ENCODE results near the gene FARP1.

FARP1 gene

GRCh38 chr13:98311200-98311548, 168.3 kb downstream of the FARP1 start:
- no peaks in the 10 kb centered on the region for H3K27me3 ChIP-seq (ENCODE audit: insufficient read depth, low read depth, severe bottlenecking)
- TF ChIP-seq CTCF (IDR thresholded peaks at IDR 0.05; ENCODE audit: low read depth, low read length) = no peak
- no peak for DNase-seq
- H3K9me3 ChIP-seq (ENCODE audit: severe bottlenecking) = no peaks in the 10 kb centered on the region
- H3K4me3 ChIP-seq (ENCODE audit: low read depth, low read length) = no peak overlapping the region
- H3K36me3 ChIP-seq = peaks cover 22% of the 10 kb centered on the region
- no peak overlapping the region for H3K27ac ChIP-seq

GRCh38 chr13:98312606-98313005, 169.7 kb downstream of the FARP1 start:
- H3K9me3 ChIP-seq (ENCODE audit: severe bottlenecking) = no peaks in the 10 kb centered on the region
- TF ChIP-seq CTCF (IDR thresholded peaks at IDR 0.05; ENCODE audit: low read depth, low read length) = no peak
- no peak overlapping the region for H3K4me3 ChIP-seq (ENCODE audit: low read depth, low read length)
- H3K27me3 ChIP-seq (ENCODE audit: insufficient read depth, low read depth, severe bottlenecking) = no peaks in the 10 kb centered on the region
- H3K36me3 ChIP-seq = peaks cover 30% of the 10 kb centered on the region
- DNase-seq = no peak
- no peak overlapping the region for H3K27ac ChIP-seq

- H3K9me3 ChIP-seq (ENCODE audit: severe bottlenecking) = no peaks in the 10 kb centered on the region
- no peaks in the 10 kb centered on the region for H3K27me3 ChIP-seq (ENCODE audit: insufficient read depth, low read depth, severe bottlenecking)
- no peak overlapping the region for H3K4me3 ChIP-seq (ENCODE audit: low read depth, low read length)
- DNase-seq = no peak
- H3K36me3 ChIP-seq = peaks cover 30% of the 10 kb centered on the region
- no peak overlapping the region for H3K27ac ChIP-seq
- no peak for TF ChIP-seq CTCF (IDR thresholded peaks at IDR 0.05; ENCODE audit: low read depth, low read length)
These were observed 170.4 kb downstream of the FARP1 start for GRCh38 chr13:98313023-98313921.

GRCh38 chr13:98313922-98314292, 171.0 kb downstream of the FARP1 start:
- Histone ChIP-seq H3K27me3 (ENCODE audit: insufficient read depth, low read depth, severe bottlenecking) (no peaks in the 10 kb centered on the region), H3K36me3 (peaks cover 30% of the 10 kb centered on the region), H3K27ac (no peak overlapping the region), H3K4me3 (ENCODE audit: low read depth, low read length) (no peak overlapping the region), H3K9me3 (ENCODE audit: severe bottlenecking) (no peaks in the 10 kb centered on the region)
- no peak for DNase-seq
- TF ChIP-seq CTCF (IDR thresholded peaks at IDR 0.05; ENCODE audit: low read depth, low read length) = no peak

GRCh38 chr13:98315466-98315865, 172.6 kb downstream of the FARP1 start:
- peak; percentile 17; the same call in 1 of the 2 replicates for TF ChIP-seq CTCF (IDR thresholded peaks at IDR 0.05; ENCODE audit: low read depth, low read length)
- no peaks in the 10 kb centered on the region for H3K27me3 ChIP-seq (ENCODE audit: insufficient read depth, low read depth, severe bottlenecking)
- H3K9me3 ChIP-seq (ENCODE audit: severe bottlenecking) = no peaks in the 10 kb centered on the region
- H3K27ac ChIP-seq = peak overlapping the region; percentile 37
- no peak overlapping the region for H3K4me3 ChIP-seq (ENCODE audit: low read depth, low read length)
- DNase-seq = peak; percentile 75
- peaks cover 34% of the 10 kb centered on the region for H3K36me3 ChIP-seq

- Histone ChIP-seq H3K36me3 (peaks cover 37% of the 10 kb centered on the region), H3K27me3 (ENCODE audit: insufficient read depth, low read depth, severe bottlenecking) (no peaks in the 10 kb centered on the region), H3K27ac (peak overlapping the region; percentile 37), H3K9me3 (ENCODE audit: severe bottlenecking) (no peaks in the 10 kb centered on the region), H3K4me3 (ENCODE audit: low read depth, low read length) (no peak overlapping the region)
- no peak for TF ChIP-seq CTCF (IDR thresholded peaks at IDR 0.05; ENCODE audit: low read depth, low read length)
- no peak for DNase-seq
These were observed 173.0 kb downstream of the FARP1 start for GRCh38 chr13:98315902-98316301.
